T-helper 2 cell treated with Interferon-gamma antibody and Interleukin-4, amounts not matched to agents 100 ng/mL and 5 ng/mL, for 36 hours (primary cell): ENCODE measurements around the gene EIF5A. TPM values are rescaled to one million over a fixed set of nuclear protein-coding genes. Genes with fewer than 3 reads are reported as not detected.

ENCODE experiments used
- intact Hi-C: fragments of 100-400 bp; cut with micrococcal nuclease; formaldehyde crosslinking; loops from one replicate; pipeline ENCODE4 v1.15.1; 2023
- total RNA-seq: library from RNA; stranded (reverse); gene quantifications from 2 replicates; pipeline ENCODE4 v1.2.3, GENCODE V29; 2022

EIF5A gene
- total RNA-seq, 1 donor from 2014 or later, result 709 TPM

- intact Hi-C loops, result no loop called here
Observed at GRCh38 chr17:7284911-7285310, 22.5 kb upstream of the EIF5A start.

DNA sequence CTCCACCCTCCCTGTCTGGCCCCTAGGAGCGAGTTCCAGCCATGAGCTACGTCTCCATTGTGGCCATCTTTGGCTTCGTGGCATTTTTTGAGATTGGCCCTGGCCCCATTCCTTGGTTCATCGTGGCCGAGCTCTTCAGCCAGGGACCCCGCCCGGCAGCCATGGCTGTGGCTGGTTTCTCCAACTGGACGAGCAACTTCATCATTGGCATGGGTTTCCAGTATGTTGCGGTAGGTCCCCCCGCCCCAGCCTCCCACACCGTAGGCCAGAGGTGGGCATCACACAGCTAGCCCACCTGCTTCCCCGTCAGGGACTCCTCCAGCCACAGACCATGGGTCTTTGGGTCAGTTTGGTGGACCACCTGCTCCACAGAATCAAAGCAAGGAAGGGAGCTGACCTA lies 21.7 kb upstream of the EIF5A start:
- intact Hi-C loops, result no loop called here

- intact Hi-C loops, result no loop called here
Observed at GRCh38 chr17:7289256-7290032, 18.0 kb upstream of the EIF5A start.

- intact Hi-C loops, result no loop called here
Observed at GRCh38 chr17:7290166-7290565, 17.3 kb upstream of the EIF5A start.

GRCh38 chr17:7290685-7291084 lies 16.7 kb upstream of the EIF5A start:
- intact Hi-C loops, result no loop called here

DNA sequence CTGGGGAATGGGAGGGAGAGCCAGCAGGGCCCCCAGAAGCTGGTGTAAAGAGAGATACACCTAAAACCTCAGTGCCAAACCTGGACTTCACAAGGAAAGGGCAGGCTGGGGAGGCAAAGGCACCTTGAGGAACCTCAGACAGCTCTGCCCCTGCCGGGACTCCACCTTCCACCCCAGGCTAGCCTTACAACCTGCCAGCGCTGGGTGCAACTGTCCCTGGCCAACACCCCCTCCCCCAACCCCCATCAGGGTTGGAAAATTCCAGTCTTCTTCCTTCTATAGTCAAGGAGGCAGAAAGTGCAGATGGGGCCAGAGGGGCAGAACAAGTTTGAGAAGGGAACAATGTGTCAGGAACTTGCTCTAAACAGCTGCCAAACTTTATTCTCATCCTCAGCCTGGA lies 15.2 kb upstream of the EIF5A start:
- intact Hi-C loops, result no loop called here

- intact Hi-C loops, result no loop called here
Observed at GRCh38 chr17:7292729-7293128, 14.7 kb upstream of the EIF5A start.

DNA sequence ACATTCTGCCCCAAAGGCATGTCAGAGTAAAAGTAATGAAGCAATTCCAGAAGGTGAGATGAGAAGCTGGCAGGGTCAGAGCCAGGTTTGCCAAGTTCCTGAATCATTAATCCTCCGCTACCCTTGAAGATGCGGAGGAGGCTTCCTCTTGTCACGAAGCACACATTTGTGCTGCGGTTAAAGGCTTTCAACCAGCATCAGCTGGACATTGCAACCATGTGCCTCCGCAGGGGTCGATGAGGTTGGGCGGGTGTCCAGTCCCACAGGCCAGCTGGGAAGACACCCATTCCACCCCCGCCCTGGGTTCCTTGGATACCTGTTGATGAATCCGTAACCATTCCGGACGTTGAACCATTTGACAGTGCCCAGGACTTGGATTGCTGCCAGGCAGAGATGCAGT lies 14.3 kb upstream of the EIF5A start:
- intact Hi-C loops, result no loop called here

DNA sequence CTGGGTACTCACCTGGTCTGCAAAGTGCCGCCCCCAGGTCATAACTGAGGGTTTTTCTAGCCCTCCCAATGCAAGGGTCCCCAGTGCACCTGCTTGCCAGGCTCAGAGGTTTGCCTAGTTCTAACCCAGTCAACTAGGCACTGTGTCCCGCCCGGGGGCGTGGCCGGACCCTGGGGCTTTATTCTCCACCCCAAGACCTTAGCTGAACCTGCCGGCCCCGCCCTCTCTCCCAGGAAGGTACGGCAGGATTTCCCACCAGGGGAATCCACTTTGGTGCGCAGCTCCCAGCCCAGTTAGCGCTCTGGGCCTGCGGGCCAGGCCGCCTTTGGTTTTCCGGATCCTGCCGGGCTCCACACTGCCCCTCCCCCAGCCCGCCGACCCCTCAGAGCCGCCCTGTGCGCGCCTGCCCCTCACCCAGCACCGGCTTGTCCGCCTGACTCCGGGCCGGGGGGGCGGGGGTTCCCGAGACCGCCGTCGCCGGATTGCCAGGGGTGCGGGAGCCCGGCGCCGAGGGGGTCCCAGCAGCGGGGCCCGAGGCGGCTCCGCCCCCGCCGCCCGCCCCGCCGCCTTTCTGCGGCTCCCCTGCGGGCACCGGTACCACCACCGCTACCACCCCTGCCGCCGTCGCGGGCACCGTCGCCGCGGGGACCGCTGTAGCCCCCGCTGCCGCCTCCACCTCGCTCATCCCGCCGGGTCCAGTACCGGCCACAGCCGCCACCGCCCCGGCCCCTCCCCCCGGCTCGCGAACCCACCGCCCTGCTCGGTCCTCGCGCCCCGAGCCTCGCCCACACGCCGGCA lies 13.4 kb upstream of the EIF5A start:
- intact Hi-C loops, result no loop called here

DNA sequence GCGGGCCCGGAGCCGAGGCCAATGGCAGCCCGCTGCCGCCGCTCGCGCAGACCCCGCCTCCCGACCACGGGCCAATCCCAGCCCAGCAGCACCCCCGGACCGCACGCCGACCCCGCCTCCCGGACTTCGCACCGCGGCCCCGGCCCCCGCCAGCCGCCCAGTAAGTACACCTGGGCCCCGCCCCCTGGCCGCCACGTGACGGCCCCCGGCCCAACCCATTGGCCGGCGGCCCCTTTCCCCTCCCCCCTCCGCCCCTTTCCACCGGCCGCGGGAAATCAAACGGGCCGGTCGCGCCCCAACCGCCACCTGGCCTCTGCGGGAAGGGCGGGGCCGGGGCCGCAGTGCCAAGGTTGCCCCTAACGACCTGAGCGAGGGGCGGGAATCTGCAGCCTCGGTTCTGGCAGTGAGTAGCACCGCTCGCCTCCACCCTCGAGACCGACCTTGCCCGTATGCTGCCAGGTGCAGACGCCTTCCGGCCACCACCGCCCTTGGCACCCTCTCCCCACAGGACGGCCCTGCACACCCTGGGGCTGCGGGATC lies 12.7 kb upstream of the EIF5A start, which contains the start of gene YBX2:
TSS of gene YBX2 (minus strand) at position 26 of the 540 bp plus-strand sequence. CDS start 139 bp downstream, outside the sequence.
- intact Hi-C loops, result no loop called here

- intact Hi-C loops, result loop anchor here (1.0 kb wide), 3 partner anchors 15 to 249 kb away; no protein-coding TSS in a partner anchor
Observed at GRCh38 chr17:7295230-7296180, 11.9 kb upstream of the EIF5A start.

GRCh38 chr17:7296189-7296861 lies 11.1 kb upstream of the EIF5A start:
- intact Hi-C loops, result loop anchor here (1.0 kb wide), 3 partner anchors 16 to 250 kb away; no protein-coding TSS in a partner anchor

DNA sequence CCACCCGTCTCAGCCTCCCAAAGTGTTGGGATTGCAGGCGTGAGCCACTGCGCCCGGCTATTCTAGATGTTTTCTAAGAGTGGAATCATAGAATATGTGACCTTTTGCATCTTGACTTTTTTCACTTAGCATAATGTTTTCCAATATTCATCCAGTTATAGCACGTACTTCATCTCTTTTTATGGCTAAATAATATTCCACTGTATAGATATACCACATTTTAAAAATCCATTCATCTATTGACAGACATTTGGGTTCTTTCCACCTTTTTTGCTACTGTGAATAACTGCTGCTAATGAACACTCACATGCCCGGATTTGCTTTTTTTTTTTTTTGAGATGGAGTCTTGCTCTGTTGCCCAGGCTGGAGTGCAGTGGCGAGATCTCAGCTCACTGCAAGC lies 3.2 kb upstream of the EIF5A start:
- intact Hi-C loops, result no loop called here

- intact Hi-C loops, result loop anchor here (1.0 to 5.0 kb wide), 10 partner anchors 27 to 579 kb away; partner anchors contain the start of genes ELP5, KCTD11, PHF23 and POLR2A
Observed at GRCh38 chr17:7307686-7308624, 527 bp downstream of the EIF5A start.

GRCh38 chr17:7308625-7309433 lies 1.4 kb downstream of the EIF5A start:
- intact Hi-C loops, result loop anchor here (1.0 to 5.0 kb wide), 3 partner anchors 20 to 263 kb away; partner anchors contain the start of genes KCTD11 and NEURL4

DNA sequence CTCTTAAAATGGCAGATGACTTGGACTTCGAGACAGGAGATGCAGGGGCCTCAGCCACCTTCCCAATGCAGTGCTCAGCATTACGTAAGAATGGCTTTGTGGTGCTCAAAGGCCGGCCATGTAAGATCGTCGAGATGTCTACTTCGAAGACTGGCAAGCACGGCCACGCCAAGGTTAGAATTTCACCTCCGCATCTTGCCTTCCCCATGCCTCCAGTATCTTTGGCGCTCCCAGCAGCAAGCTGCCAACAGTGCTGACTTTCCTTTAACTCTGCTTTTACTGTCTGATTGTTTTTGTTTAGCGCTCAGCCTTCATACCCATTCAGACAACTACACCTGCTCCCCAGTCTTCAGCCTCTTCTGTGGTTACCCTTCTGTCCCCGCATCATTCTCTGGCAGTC lies 2.2 kb downstream of the EIF5A start:
- intact Hi-C loops, result loop anchor here (1.0 to 5.0 kb wide), 3 partner anchors 20 to 263 kb away; partner anchors contain the start of genes KCTD11 and NEURL4

DNA sequence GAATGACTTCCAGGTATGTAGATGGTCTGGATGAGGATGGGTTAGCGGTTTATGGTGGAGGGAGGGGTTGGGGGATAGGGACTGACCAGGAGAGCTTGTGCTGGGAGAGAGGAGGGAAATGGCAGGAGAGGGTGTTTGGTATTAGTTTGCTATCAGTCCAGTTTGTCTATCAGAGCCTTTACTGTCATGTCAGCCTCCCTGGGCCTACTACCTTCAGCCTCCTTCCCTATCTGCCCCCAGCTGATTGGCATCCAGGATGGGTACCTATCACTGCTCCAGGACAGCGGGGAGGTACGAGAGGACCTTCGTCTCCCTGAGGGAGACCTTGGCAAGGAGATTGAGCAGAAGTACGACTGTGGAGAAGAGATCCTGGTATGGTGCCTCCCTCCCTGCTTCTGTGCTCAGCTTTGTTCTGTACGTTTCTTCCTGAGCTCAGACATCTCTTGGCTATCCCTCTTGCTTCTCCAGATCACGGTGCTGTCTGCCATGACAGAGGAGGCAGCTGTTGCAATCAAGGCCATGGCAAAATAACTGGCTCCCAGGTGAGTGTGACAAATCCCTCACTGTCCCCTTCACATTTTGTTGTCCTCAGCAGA lies 3.8 kb downstream of the EIF5A start:
- intact Hi-C loops, result no loop called here
